Measurements from ENCODE around the gene COL3A1.

Gene COL3A1

GRCh38 chr2:189020179-189020578 is 46.0 kb downstream of the COL3A1 start:
- no peak overlapping the region for H3K4me3 ChIP-seq (ENCODE audit: low read depth in 1 of 2, low read length in 2 of 2)

GRCh38 chr2:189022053-189022481 is 47.9 kb downstream of the COL3A1 start:
- no peaks in the 10 kb centered on the region for H3K4me1 ChIP-seq (ENCODE audit: insufficient read depth, low read length)
- no peaks in the 10 kb centered on the region for H3K9me3 ChIP-seq (ENCODE audit: low read length)
- no peaks in the 10 kb centered on the region for H3K27me3 ChIP-seq (ENCODE audit: control insufficient read depth in 1 of 2, insufficient read depth in 2 of 2, low read length in 2 of 2)
- no peak overlapping the region for H3K9ac ChIP-seq (ENCODE audit: low read length)
- no peak overlapping the region for H3K4me3 ChIP-seq (ENCODE audit: low read depth in 1 of 2, low read length in 2 of 2)
- H3K36me3 ChIP-seq (ENCODE audit: insufficient read depth, low read length): no peaks in the 10 kb centered on the region
- no peak overlapping the region for H3K27ac ChIP-seq (ENCODE audit: low read depth, low read length)

More at GRCh38 chr2:189020179-189020578, 46.0 kb downstream of the COL3A1 start:
- no peak overlapping the region for H3K27ac ChIP-seq (ENCODE audit: low read depth, low read length)
- no peak overlapping the region for H3K9ac ChIP-seq (ENCODE audit: low read length)
- no peaks in the 10 kb centered on the region for H3K36me3 ChIP-seq (ENCODE audit: insufficient read depth, low read length)
- H3K27me3 ChIP-seq (ENCODE audit: control insufficient read depth in 1 of 2, insufficient read depth in 2 of 2, low read length in 2 of 2): no peaks in the 10 kb centered on the region
- peaks cover 1% of the 10 kb centered on the region for H3K4me1 ChIP-seq (ENCODE audit: insufficient read depth, low read length)
- no peaks in the 10 kb centered on the region for H3K9me3 ChIP-seq (ENCODE audit: low read length)

GRCh38 chr2:189022492-189022891 is 48.3 kb downstream of the COL3A1 start:
- Histone ChIP-seq H3K27me3 (ENCODE audit: control insufficient read depth in 1 of 2, insufficient read depth in 2 of 2, low read length in 2 of 2) (no peaks in the 10 kb centered on the region), H3K9ac (ENCODE audit: low read length) (no peak overlapping the region), H3K9me3 (ENCODE audit: low read length) (no peaks in the 10 kb centered on the region), H3K4me1 (ENCODE audit: insufficient read depth, low read length) (no peaks in the 10 kb centered on the region), H3K27ac (ENCODE audit: low read depth, low read length) (no peak overlapping the region), H3K36me3 (ENCODE audit: insufficient read depth, low read length) (no peaks in the 10 kb centered on the region), H3K4me3 (ENCODE audit: low read depth in 1 of 2, low read length in 2 of 2) (no peak overlapping the region)

- no peak overlapping the region for H3K4me3 ChIP-seq (ENCODE audit: low read depth in 1 of 2, low read length in 2 of 2)
- no peaks in the 10 kb centered on the region for H3K36me3 ChIP-seq (ENCODE audit: insufficient read depth, low read length)
- H3K9me3 ChIP-seq (ENCODE audit: low read length): no peaks in the 10 kb centered on the region
- no peaks in the 10 kb centered on the region for H3K27me3 ChIP-seq (ENCODE audit: control insufficient read depth in 1 of 2, insufficient read depth in 2 of 2, low read length in 2 of 2)
- H3K4me1 ChIP-seq (ENCODE audit: insufficient read depth, low read length): no peaks in the 10 kb centered on the region
- H3K9ac ChIP-seq (ENCODE audit: low read length): no peak overlapping the region
- H3K27ac ChIP-seq (ENCODE audit: low read depth, low read length): no peak overlapping the region
Measured at GRCh38 chr2:189024901-189025618, 50.9 kb downstream of the COL3A1 start.

GRCh38 chr2:189037518-189037917 is 63.3 kb downstream of the COL3A1 start:
- H3K36me3 ChIP-seq (ENCODE audit: insufficient read depth, low read length): peaks cover 57% of the 10 kb centered on the region
- no peak overlapping the region for H3K4me3 ChIP-seq (ENCODE audit: low read depth in 1 of 2, low read length in 2 of 2)

GRCh38 chr2:189045836-189046235 is 71.7 kb downstream of the COL3A1 start:
- no peaks in the 10 kb centered on the region for H3K27me3 ChIP-seq (ENCODE audit: control insufficient read depth in 1 of 2, insufficient read depth in 2 of 2, low read length in 2 of 2)
- H3K4me1 ChIP-seq (ENCODE audit: insufficient read depth, low read length): no peaks in the 10 kb centered on the region
- H3K36me3 ChIP-seq (ENCODE audit: insufficient read depth, low read length): peaks cover 35% of the 10 kb centered on the region
- no peaks in the 10 kb centered on the region for H3K9me3 ChIP-seq (ENCODE audit: low read length)
- no peak overlapping the region for H3K27ac ChIP-seq (ENCODE audit: low read depth, low read length)
- H3K4me3 ChIP-seq (ENCODE audit: low read depth in 1 of 2, low read length in 2 of 2): no peak overlapping the region
- H3K9ac ChIP-seq (ENCODE audit: low read length): no peak overlapping the region

More at GRCh38 chr2:189037518-189037917, 63.3 kb downstream of the COL3A1 start:
- Histone ChIP-seq H3K27ac (ENCODE audit: low read depth, low read length) (no peak overlapping the region), H3K4me1 (ENCODE audit: insufficient read depth, low read length) (no peaks in the 10 kb centered on the region), H3K9me3 (ENCODE audit: low read length) (no peaks in the 10 kb centered on the region), H3K9ac (ENCODE audit: low read length) (no peak overlapping the region), H3K27me3 (ENCODE audit: control insufficient read depth in 1 of 2, insufficient read depth in 2 of 2, low read length in 2 of 2) (no peaks in the 10 kb centered on the region)

- no peak overlapping the region for H3K4me3 ChIP-seq (ENCODE audit: low read depth in 1 of 2, low read length in 2 of 2)
- no peak overlapping the region for H3K27ac ChIP-seq (ENCODE audit: low read depth, low read length)
- no peaks in the 10 kb centered on the region for H3K4me1 ChIP-seq (ENCODE audit: insufficient read depth, low read length)
- H3K36me3 ChIP-seq (ENCODE audit: insufficient read depth, low read length): peaks cover 34% of the 10 kb centered on the region
- H3K9me3 ChIP-seq (ENCODE audit: low read length): no peaks in the 10 kb centered on the region
- no peak overlapping the region for H3K9ac ChIP-seq (ENCODE audit: low read length)
- no peaks in the 10 kb centered on the region for H3K27me3 ChIP-seq (ENCODE audit: control insufficient read depth in 1 of 2, insufficient read depth in 2 of 2, low read length in 2 of 2)
Measured at GRCh38 chr2:189046320-189046719, 72.1 kb downstream of the COL3A1 start.

GRCh38 chr2:189047171-189047888 is 73.2 kb downstream of the COL3A1 start:
- Histone ChIP-seq H3K27me3 (ENCODE audit: control insufficient read depth in 1 of 2, insufficient read depth in 2 of 2, low read length in 2 of 2) (no peaks in the 10 kb centered on the region), H3K9ac (ENCODE audit: low read length) (no peak overlapping the region), H3K4me3 (ENCODE audit: low read depth in 1 of 2, low read length in 2 of 2) (no peak overlapping the region), H3K4me1 (ENCODE audit: insufficient read depth, low read length) (no peaks in the 10 kb centered on the region), H3K9me3 (ENCODE audit: low read length) (no peaks in the 10 kb centered on the region), H3K27ac (ENCODE audit: low read depth, low read length) (no peak overlapping the region), H3K36me3 (ENCODE audit: insufficient read depth, low read length) (peaks cover 28% of the 10 kb centered on the region)

- no peak overlapping the region for H3K27ac ChIP-seq (ENCODE audit: low read depth, low read length)
- no peaks in the 10 kb centered on the region for H3K4me1 ChIP-seq (ENCODE audit: insufficient read depth, low read length)
- no peaks in the 10 kb centered on the region for H3K27me3 ChIP-seq (ENCODE audit: control insufficient read depth in 1 of 2, insufficient read depth in 2 of 2, low read length in 2 of 2)
- no peak overlapping the region for H3K4me3 ChIP-seq (ENCODE audit: low read depth in 1 of 2, low read length in 2 of 2)
- peaks cover 26% of the 10 kb centered on the region for H3K36me3 ChIP-seq (ENCODE audit: insufficient read depth, low read length)
- H3K9me3 ChIP-seq (ENCODE audit: low read length): no peaks in the 10 kb centered on the region
- no peak overlapping the region for H3K9ac ChIP-seq (ENCODE audit: low read length)
Measured at GRCh38 chr2:189048189-189048588, 74.0 kb downstream of the COL3A1 start.

- Histone ChIP-seq H3K4me3 (ENCODE audit: low read depth in 1 of 2, low read length in 2 of 2) (no peak overlapping the region), H3K9ac (ENCODE audit: low read length) (no peak overlapping the region), H3K4me1 (ENCODE audit: insufficient read depth, low read length) (no peaks in the 10 kb centered on the region), H3K9me3 (ENCODE audit: low read length) (no peaks in the 10 kb centered on the region), H3K27ac (ENCODE audit: low read depth, low read length) (no peak overlapping the region), H3K27me3 (ENCODE audit: control insufficient read depth in 1 of 2, insufficient read depth in 2 of 2, low read length in 2 of 2) (no peaks in the 10 kb centered on the region), H3K36me3 (ENCODE audit: insufficient read depth, low read length) (peaks cover 31% of the 10 kb centered on the region)
Measured at GRCh38 chr2:189049709-189050164, 75.6 kb downstream of the COL3A1 start.

GRCh38 chr2:189050165-189050712 is 76.1 kb downstream of the COL3A1 start:
- Histone ChIP-seq H3K4me1 (ENCODE audit: insufficient read depth, low read length) (no peaks in the 10 kb centered on the region), H3K4me3 (ENCODE audit: low read depth in 1 of 2, low read length in 2 of 2) (no peak overlapping the region), H3K9ac (ENCODE audit: low read length) (no peak overlapping the region), H3K9me3 (ENCODE audit: low read length) (no peaks in the 10 kb centered on the region), H3K36me3 (ENCODE audit: insufficient read depth, low read length) (peaks cover 31% of the 10 kb centered on the region), H3K27ac (ENCODE audit: low read depth, low read length) (no peak overlapping the region), H3K27me3 (ENCODE audit: control insufficient read depth in 1 of 2, insufficient read depth in 2 of 2, low read length in 2 of 2) (no peaks in the 10 kb centered on the region)

Data from muscle layer of colon (tissue), 2 donors.